Measurements from ENCODE around the gene CALML6.

DNA sequence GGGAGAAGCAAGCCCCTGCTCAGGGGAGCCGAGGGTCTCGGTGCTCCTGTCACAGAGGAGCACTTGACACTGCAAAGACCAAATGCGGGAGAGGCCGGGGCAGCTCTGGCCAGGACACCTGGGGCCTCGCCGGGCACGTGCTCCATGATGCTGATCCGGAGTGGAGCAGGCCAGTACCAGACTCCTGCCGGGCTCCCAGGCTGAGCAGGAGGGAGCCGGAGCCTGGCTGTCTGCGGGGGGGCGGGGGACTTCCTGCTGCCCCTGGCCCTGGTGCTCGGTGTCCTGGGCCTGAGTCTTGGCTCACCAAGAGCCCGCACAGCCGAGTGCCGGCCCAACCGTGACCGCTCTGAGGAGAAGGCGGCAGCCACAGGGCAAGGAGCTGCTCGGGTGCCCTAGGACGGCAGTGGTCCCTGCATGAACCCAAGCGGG lies 42.5 kb downstream of the CALML6 start:
- no peak for TF ChIP-seq CTCF (conservative IDR thresholded peaks at IDR 0.05; ENCODE audit: low read depth, low read length)
- no peak for TF ChIP-seq EZH2 (IDR thresholded peaks at IDR 0.05; ENCODE audit: borderline replicate concordance, low read depth, low read length, poor library complexity, severe bottlenecking)
